ENCODE measurements around the gene PRKN.

DNA sequence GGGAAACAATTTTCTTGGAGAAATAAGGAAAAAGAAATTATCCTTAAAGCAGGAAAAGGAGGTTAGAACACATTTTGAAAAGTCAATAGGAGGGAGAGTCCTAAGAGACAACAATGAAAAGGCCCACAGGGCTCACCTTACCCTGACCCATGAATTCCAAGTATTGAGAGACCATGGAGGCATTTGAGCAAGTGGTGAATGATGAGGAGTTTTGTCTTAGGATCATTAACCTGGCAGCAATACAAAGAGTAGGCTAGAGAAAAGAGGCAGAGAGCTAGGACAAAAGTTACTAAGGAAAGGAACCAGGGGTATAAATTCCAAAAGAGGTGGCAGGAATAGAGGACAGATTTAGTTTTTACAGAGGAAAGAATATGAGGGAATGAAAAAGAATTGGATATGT is 44.9 kb upstream of the PRKN start:
- no peak for TF ChIP-seq TOX (CRISPR knock-in tag; IDR thresholded peaks at IDR 0.05; ENCODE audit: borderline replicate concordance)
- no peak for TF ChIP-seq RARB (CRISPR knock-in tag; IDR thresholded peaks at IDR 0.05)
- TF ChIP-seq, protein P1, sequence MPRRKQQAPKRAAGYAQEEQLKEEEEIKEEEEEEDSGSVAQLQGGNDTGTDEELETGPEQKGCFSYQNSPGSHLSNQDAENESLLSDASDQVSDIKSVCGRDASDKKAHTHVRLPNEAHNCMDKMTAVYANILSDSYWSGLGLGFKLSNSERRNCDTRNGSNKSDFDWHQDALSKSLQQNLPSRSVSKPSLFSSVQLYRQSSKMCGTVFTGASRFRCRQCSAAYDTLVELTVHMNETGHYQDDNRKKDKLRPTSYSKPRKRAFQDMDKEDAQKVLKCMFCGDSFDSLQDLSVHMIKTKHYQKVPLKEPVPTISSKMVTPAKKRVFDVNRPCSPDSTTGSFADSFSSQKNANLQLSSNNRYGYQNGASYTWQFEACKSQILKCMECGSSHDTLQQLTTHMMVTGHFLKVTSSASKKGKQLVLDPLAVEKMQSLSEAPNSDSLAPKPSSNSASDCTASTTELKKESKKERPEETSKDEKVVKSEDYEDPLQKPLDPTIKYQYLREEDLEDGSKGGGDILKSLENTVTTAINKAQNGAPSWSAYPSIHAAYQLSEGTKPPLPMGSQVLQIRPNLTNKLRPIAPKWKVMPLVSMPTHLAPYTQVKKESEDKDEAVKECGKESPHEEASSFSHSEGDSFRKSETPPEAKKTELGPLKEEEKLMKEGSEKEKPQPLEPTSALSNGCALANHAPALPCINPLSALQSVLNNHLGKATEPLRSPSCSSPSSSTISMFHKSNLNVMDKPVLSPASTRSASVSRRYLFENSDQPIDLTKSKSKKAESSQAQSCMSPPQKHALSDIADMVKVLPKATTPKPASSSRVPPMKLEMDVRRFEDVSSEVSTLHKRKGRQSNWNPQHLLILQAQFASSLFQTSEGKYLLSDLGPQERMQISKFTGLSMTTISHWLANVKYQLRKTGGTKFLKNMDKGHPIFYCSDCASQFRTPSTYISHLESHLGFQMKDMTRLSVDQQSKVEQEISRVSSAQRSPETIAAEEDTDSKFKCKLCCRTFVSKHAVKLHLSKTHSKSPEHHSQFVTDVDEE (CRISPR knock-in tag; IDR thresholded peaks at IDR 0.05), result no peak
- TF ChIP-seq, protein P2, sequence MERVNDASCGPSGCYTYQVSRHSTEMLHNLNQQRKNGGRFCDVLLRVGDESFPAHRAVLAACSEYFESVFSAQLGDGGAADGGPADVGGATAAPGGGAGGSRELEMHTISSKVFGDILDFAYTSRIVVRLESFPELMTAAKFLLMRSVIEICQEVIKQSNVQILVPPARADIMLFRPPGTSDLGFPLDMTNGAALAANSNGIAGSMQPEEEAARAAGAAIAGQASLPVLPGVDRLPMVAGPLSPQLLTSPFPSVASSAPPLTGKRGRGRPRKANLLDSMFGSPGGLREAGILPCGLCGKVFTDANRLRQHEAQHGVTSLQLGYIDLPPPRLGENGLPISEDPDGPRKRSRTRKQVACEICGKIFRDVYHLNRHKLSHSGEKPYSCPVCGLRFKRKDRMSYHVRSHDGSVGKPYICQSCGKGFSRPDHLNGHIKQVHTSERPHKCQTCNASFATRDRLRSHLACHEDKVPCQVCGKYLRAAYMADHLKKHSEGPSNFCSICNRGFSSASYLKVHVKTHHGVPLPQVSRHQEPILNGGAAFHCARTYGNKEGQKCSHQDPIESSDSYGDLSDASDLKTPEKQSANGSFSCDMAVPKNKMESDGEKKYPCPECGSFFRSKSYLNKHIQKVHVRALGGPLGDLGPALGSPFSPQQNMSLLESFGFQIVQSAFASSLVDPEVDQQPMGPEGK (CRISPR knock-in tag; IDR thresholded peaks at IDR 0.05; ENCODE audit: borderline replicate concordance), result no peak
- TF ChIP-seq BACH2 (CRISPR knock-in tag; IDR thresholded peaks at IDR 0.05; ENCODE audit: borderline replicate concordance), result no peak
- TF ChIP-seq, protein P3, sequence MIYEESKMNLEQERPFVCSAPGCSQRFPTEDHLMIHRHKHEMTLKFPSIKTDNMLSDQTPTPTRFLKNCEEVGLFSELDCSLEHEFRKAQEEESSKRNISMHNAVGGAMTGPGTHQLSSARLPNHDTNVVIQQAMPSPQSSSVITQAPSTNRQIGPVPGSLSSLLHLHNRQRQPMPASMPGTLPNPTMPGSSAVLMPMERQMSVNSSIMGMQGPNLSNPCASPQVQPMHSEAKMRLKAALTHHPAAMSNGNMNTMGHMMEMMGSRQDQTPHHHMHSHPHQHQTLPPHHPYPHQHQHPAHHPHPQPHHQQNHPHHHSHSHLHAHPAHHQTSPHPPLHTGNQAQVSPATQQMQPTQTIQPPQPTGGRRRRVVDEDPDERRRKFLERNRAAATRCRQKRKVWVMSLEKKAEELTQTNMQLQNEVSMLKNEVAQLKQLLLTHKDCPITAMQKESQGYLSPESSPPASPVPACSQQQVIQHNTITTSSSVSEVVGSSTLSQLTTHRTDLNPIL (CRISPR knock-in tag; IDR thresholded peaks at IDR 0.05; ENCODE audit: low read depth), result no peak
- no peak for TF ChIP-seq TCF4 (CRISPR knock-in tag; IDR thresholded peaks at IDR 0.05; ENCODE audit: borderline replicate concordance)
- no peak for TF ChIP-seq ZFP30 (CRISPR knock-in tag; IDR thresholded peaks at IDR 0.05)
- no peak for TF ChIP-seq PPARA (CRISPR knock-in tag; IDR thresholded peaks at IDR 0.05; ENCODE audit: borderline replicate concordance)
- no peak for TF ChIP-seq ARNTL (CRISPR knock-in tag; IDR thresholded peaks at IDR 0.05; ENCODE audit: borderline replicate concordance, low read depth)
- no peak for TF ChIP-seq ZFP3 (CRISPR knock-in tag; IDR thresholded peaks at IDR 0.05)
- no peak for TF ChIP-seq ZNF565 (CRISPR knock-in tag; conservative IDR thresholded peaks at IDR 0.05; ENCODE audit: low read depth)
- TF ChIP-seq ESRRG (CRISPR knock-in tag; IDR thresholded peaks at IDR 0.05), result no peak

All from SK-N-SH treated with all-trans-retinoic acid at 6 μM for 48 hours (cell line).